Natural killer cell (primary cell): Measurements from ENCODE around the gene ELMO1. TPM values are rescaled to one million over a fixed set of nuclear protein-coding genes. Genes with fewer than 3 reads are reported as not detected.

Experiments
- ATAC-seq, 3 donors: fragments of 150-1000 bp in 2 of 3; fragments of 200-7000 bp in 1 of 3; cut with Tn5 transposase; 1 replicate in 1 of 3; 2 replicates in 2 of 3; pipeline ENCODE4 v1.10.0; 2021; ENCODE audit warnings: mild to moderate bottlenecking in 2 of 3, moderate library complexity in 2 of 3
- DNase-seq, 2 donors: peaks; one replicate each; pipeline versions ENCODE4 v3.0.0 to v3.0.0-alpha.2; 2013 to 2021; ENCODE audit warnings: mixed read lengths in 1 of 2
- H3K27ac ChIP-seq: one replicate; pipeline ENCODE4 v1.5.1; 2013; ENCODE audit warnings: mild to moderate bottlenecking, low read length
- H3K27me3 ChIP-seq: one replicate; pipeline ENCODE4 v1.6.1; 2013; ENCODE audit warnings: low read length; ENCODE audit not compliant: control insufficient read depth, insufficient read depth
- H3K36me3 ChIP-seq: one replicate; pipeline ENCODE4 v1.6.1; 2013; ENCODE audit warnings: low read length; ENCODE audit not compliant: control insufficient read depth, insufficient read depth
- H3K4me1 ChIP-seq: one replicate; pipeline ENCODE4 v1.6.1; 2013; ENCODE audit warnings: low read length; ENCODE audit not compliant: control insufficient read depth, insufficient read depth
- H3K4me3 ChIP-seq: one replicate; pipeline ENCODE4 v1.5.1; 2013; ENCODE audit warnings: low read length
- H3K9me3 ChIP-seq: one replicate; pipeline ENCODE4 v1.6.1; 2013; ENCODE audit warnings: low read length; ENCODE audit not compliant: control insufficient read depth, insufficient read depth
- H3K27ac Mint-ChIP-seq, 2 donors: one replicate each; pipeline ENCODE4 v1.8.0; 2022; ENCODE audit warnings: mild to moderate bottlenecking in 2 of 2, mixed read lengths in 2 of 2, moderate library complexity in 1 of 2
- H3K27me3 Mint-ChIP-seq, 2 donors: one replicate each; pipeline ENCODE4 v1.8.0; 2022; ENCODE audit warnings: low read depth in 2 of 2, mixed read lengths in 2 of 2
- H3K36me3 Mint-ChIP-seq: one replicate; pipeline ENCODE4 v1.8.0; 2022; ENCODE audit warnings: mixed read lengths
- H3K4me1 Mint-ChIP-seq, 2 donors: one replicate each; pipeline ENCODE4 v1.8.0; 2022; ENCODE audit warnings: mixed read lengths in 2 of 2
- H3K4me3 Mint-ChIP-seq: one replicate; pipeline ENCODE4 v1.8.0; 2022; ENCODE audit warnings: mild to moderate bottlenecking, moderate library complexity, mixed read lengths
- H3K9me3 Mint-ChIP-seq, 2 donors: one replicate each; pipeline ENCODE4 v1.8.0; 2022; ENCODE audit warnings: mixed read lengths in 2 of 2
- WGBS: methylation state at CpG from one replicate; pipeline ENCODE4 v1.1.7; 2013; ENCODE audit warnings: missing lambda C conversion rate; ENCODE audit not compliant: insufficient coverage; 5-methylcytosine and 5-hydroxymethylcytosine counted together
- intact Hi-C: fragments of 100-400 bp; cut with micrococcal nuclease; formaldehyde crosslinking; loops from one replicate; pipeline ENCODE4 v1.14.2; 2022
- total RNA-seq, 4 donors: library from RNA; stranded (reverse); fragments of 120-200 nt in 1 of 4; gene quantifications; one replicate each; pipeline versions ENCODE4 v1.2.3 to v1.2.4, GENCODE V29; 2013 to 2022
- TF ChIP-seq, protein P1 (sequence below): fragments of 200-600 bp; IDR thresholded peaks from one replicate; pipeline ENCODE4 v1.8.0; 2022; ENCODE audit warnings: antibody characterized with exemption

Gene ELMO1
- total RNA-seq, 3 donors from 2014 or later (not counting 1 experiment from before 2014, with no cell fraction given) = 127 to 147 (median 130) TPM

DNA sequence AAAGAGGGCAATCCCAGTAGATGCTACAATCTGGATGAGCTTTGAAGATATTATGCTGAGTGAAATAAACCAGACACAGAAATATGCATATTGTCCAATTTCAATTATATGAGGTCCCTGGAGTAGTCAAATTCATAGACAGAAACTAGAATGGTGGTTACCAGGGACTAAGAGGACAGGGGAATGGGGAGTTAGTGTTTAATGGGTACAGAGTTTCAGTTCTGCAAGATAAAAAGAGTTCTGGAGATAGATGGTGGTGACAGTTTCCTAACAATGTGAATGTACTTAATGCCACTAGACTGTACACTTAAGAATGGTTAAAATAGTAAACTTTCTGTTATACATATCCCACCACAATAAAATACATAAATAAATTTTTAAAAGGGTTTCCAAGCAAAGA lies 236.6 kb downstream of the ELMO1 start:
- no peaks in the 10 kb centered on the region for H3K4me1 ChIP-seq
- no peak for DNase-seq
- ATAC-seq = no peak
- TF ChIP-seq, protein P1, sequence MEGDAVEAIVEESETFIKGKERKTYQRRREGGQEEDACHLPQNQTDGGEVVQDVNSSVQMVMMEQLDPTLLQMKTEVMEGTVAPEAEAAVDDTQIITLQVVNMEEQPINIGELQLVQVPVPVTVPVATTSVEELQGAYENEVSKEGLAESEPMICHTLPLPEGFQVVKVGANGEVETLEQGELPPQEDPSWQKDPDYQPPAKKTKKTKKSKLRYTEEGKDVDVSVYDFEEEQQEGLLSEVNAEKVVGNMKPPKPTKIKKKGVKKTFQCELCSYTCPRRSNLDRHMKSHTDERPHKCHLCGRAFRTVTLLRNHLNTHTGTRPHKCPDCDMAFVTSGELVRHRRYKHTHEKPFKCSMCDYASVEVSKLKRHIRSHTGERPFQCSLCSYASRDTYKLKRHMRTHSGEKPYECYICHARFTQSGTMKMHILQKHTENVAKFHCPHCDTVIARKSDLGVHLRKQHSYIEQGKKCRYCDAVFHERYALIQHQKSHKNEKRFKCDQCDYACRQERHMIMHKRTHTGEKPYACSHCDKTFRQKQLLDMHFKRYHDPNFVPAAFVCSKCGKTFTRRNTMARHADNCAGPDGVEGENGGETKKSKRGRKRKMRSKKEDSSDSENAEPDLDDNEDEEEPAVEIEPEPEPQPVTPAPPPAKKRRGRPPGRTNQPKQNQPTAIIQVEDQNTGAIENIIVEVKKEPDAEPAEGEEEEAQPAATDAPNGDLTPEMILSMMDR = no peak
- Mint-ChIP-seq H3K27me3 (no peaks in the 10 kb centered on the region), H3K4me3 (no peak overlapping the region), H3K27ac (no peak overlapping the region), H3K36me3 (peaks cover 12% of the 10 kb centered on the region), H3K9me3 (no peaks in the 10 kb centered on the region), H3K4me1 (peaks cover 20 to 26% of the 10 kb centered on the region in 2 donors)
- H3K36me3 ChIP-seq = peaks cover 37% of the 10 kb centered on the region
- no peaks in the 10 kb centered on the region for H3K9me3 ChIP-seq
- intact Hi-C loops = no loop called here
- H3K4me3 ChIP-seq = no peak overlapping the region
- H3K27me3 ChIP-seq = no peaks in the 10 kb centered on the region
- H3K27ac ChIP-seq = no peak overlapping the region

DNA sequence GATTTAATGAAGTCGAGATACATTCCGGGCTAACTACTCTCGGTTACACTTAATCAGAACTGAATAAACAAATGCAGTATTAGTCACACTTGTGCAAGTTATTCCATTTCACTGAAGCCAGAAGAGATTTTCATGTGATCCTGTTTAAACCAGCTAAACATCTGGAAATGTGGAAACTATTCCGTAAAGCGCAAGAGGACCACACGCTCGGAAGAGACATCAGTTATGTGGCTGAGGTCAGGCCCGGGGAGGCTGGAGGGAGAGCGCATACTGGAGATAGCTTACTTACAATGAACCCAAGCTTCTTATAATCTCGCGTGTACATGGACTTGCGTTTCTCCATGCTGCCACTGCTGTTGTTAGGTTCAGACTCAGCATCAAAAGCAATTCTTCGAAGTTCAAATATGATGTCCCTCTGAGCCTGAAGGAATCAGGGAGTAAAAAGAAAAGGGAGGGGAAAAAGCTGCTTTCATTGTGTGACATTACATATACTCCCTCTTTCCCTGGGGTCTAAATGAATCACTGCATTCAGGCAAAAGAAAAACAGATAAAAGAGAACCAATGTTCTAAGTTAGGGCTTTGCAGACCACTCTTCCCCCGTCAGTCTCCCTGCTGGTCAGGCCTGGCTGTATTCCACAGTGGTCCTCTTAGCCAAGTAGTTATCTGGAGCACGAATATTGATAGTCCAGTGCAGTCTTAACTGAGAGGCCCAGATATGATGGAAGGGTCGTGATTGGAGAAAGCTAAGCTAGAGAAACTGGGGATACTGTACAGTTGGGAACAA lies 237.4 kb downstream of the ELMO1 start:
- H3K9me3 ChIP-seq = no peaks in the 10 kb centered on the region
- Mint-ChIP-seq H3K4me1 (peaks cover 12 to 19% of the 10 kb centered on the region in 2 donors), H3K27me3 (no peaks in the 10 kb centered on the region), H3K9me3 (no peaks in the 10 kb centered on the region), H3K4me3 (no peak overlapping the region), H3K27ac (no peak overlapping the region), H3K36me3 (peaks cover 12% of the 10 kb centered on the region)
- DNase-seq = no peak
- 94% methylated on average over 16 of the region's 16 CpGs for WGBS
- H3K27me3 ChIP-seq = no peaks in the 10 kb centered on the region
- ATAC-seq = no peak
- H3K4me3 ChIP-seq = no peak overlapping the region
- TF ChIP-seq, protein P1 = no peak
- H3K4me1 ChIP-seq = no peaks in the 10 kb centered on the region
- H3K36me3 ChIP-seq = peaks cover 38% of the 10 kb centered on the region
- H3K27ac ChIP-seq = no peak overlapping the region
- intact Hi-C loops = no loop called here

DNA sequence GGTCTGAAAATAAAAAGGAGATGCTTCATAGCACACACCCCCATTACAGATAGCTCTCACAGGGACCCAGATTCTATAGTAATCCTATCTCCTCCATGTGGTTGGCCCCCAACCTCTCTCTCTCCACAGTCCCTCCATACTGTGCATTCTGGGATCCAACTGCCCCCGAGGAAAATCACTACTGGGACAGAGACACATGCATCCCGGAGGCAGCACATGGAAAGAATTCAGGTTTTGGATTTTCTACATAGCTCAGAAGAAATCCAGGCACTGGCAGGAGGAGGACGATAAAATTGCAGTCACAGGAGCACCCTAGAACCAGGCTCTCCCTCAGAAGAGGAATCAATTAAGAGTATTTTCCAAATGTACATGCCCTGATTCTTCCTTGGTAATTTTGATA lies 239.5 kb downstream of the ELMO1 start:
- H3K27ac Mint-ChIP-seq = peak overlapping the region in 1 of 2 donors; percentile 46
- Histone ChIP-seq H3K36me3 (peaks cover 46% of the 10 kb centered on the region), H3K9me3 (no peaks in the 10 kb centered on the region), H3K27ac (no peak overlapping the region), H3K27me3 (no peaks in the 10 kb centered on the region), H3K4me1 (no peaks in the 10 kb centered on the region), H3K4me3 (no peak overlapping the region)
- intact Hi-C loops = loop anchor here (2.0 to 5.0 kb wide), 3 partner anchors 144 to 624 kb away; no protein-coding TSS in a partner anchor
- no peaks in the 10 kb centered on the region for H3K27me3 Mint-ChIP-seq
- ATAC-seq (no peak), DNase-seq (no peak)
- no peaks in the 10 kb centered on the region for H3K9me3 Mint-ChIP-seq
- H3K4me1 Mint-ChIP-seq = peaks cover 5 to 9% of the 10 kb centered on the region in 2 donors
- WGBS = 97% methylated on average over 3 of the region's 3 CpGs
- no peak overlapping the region for H3K4me3 Mint-ChIP-seq
- H3K36me3 Mint-ChIP-seq = peaks cover 19% of the 10 kb centered on the region
- TF ChIP-seq, protein P1 = no peak
